Measurements from ENCODE around the gene MYO3B. TPM values are rescaled to one million over a fixed set of nuclear protein-coding genes. Genes with fewer than 3 reads are reported as not detected.

Gene MYO3B
- total RNA-seq, 1 donor from 2014 or later, result not detected

- DNase-seq (ENCODE audit: low spot score), result no peak
- Mint-ChIP-seq H3K36me3 (ENCODE audit: low read depth) (no peaks in the 10 kb centered on the region), H3K4me3 (ENCODE audit: unreplicated experiment) (no peak overlapping the region), H3K27me3 (ENCODE audit: low read depth) (peaks cover 69% of the 10 kb centered on the region), H3K4me1 (ENCODE audit: low read depth) (no peaks in the 10 kb centered on the region), H3K9me3 (ENCODE audit: low read depth) (no peaks in the 10 kb centered on the region), H3K27ac (ENCODE audit: unreplicated experiment) (no peak overlapping the region)
- TF ChIP-seq CTCF (IDR thresholded peaks at IDR 0.05), result no peak
Measured at GRCh38 chr2:170371231-170371998, 193.5 kb downstream of the MYO3B start.

GRCh38 chr2:170375192-170375591 lies 197.2 kb downstream of the MYO3B start:
- peaks cover 58% of the 10 kb centered on the region for H3K27me3 Mint-ChIP-seq (ENCODE audit: low read depth)
- H3K4me1 Mint-ChIP-seq (ENCODE audit: low read depth), result no peaks in the 10 kb centered on the region
- no peak for TF ChIP-seq CTCF (IDR thresholded peaks at IDR 0.05)
- H3K9me3 Mint-ChIP-seq (ENCODE audit: low read depth), result no peaks in the 10 kb centered on the region
- H3K4me3 Mint-ChIP-seq (ENCODE audit: unreplicated experiment), result no peak overlapping the region
- DNase-seq (ENCODE audit: low spot score), result no peak
- H3K27ac Mint-ChIP-seq (ENCODE audit: unreplicated experiment), result no peak overlapping the region
- H3K36me3 Mint-ChIP-seq (ENCODE audit: low read depth), result no peaks in the 10 kb centered on the region

- H3K4me1 Mint-ChIP-seq (ENCODE audit: low read depth), result no peaks in the 10 kb centered on the region
- H3K27ac Mint-ChIP-seq (ENCODE audit: unreplicated experiment), result no peak overlapping the region
- H3K36me3 Mint-ChIP-seq (ENCODE audit: low read depth), result no peaks in the 10 kb centered on the region
- TF ChIP-seq CTCF (IDR thresholded peaks at IDR 0.05), result peak; percentile 75
- H3K9me3 Mint-ChIP-seq (ENCODE audit: low read depth), result no peaks in the 10 kb centered on the region
- no peak overlapping the region for H3K4me3 Mint-ChIP-seq (ENCODE audit: unreplicated experiment)
- no peak for DNase-seq (ENCODE audit: low spot score)
- peaks cover 52% of the 10 kb centered on the region for H3K27me3 Mint-ChIP-seq (ENCODE audit: low read depth)
Measured at GRCh38 chr2:170377500-170378207, 199.7 kb downstream of the MYO3B start.

GRCh38 chr2:170380267-170380666 lies 202.3 kb downstream of the MYO3B start:
- H3K27ac Mint-ChIP-seq (ENCODE audit: unreplicated experiment), result no peak overlapping the region
- H3K9me3 Mint-ChIP-seq (ENCODE audit: low read depth), result no peaks in the 10 kb centered on the region
- H3K4me3 Mint-ChIP-seq (ENCODE audit: unreplicated experiment), result no peak overlapping the region
- H3K27me3 Mint-ChIP-seq (ENCODE audit: low read depth), result peaks cover 47% of the 10 kb centered on the region
- no peaks in the 10 kb centered on the region for H3K4me1 Mint-ChIP-seq (ENCODE audit: low read depth)
- DNase-seq (ENCODE audit: low spot score), result no peak
- TF ChIP-seq CTCF (IDR thresholded peaks at IDR 0.05), result no peak
- no peaks in the 10 kb centered on the region for H3K36me3 Mint-ChIP-seq (ENCODE audit: low read depth)

GRCh38 chr2:170381678-170382077 lies 203.7 kb downstream of the MYO3B start:
- Mint-ChIP-seq H3K9me3 (ENCODE audit: low read depth) (no peaks in the 10 kb centered on the region), H3K36me3 (ENCODE audit: low read depth) (no peaks in the 10 kb centered on the region), H3K27ac (ENCODE audit: unreplicated experiment) (no peak overlapping the region), H3K27me3 (ENCODE audit: low read depth) (peaks cover 48% of the 10 kb centered on the region), H3K4me3 (ENCODE audit: unreplicated experiment) (no peak overlapping the region), H3K4me1 (ENCODE audit: low read depth) (no peaks in the 10 kb centered on the region)
- DNase-seq (ENCODE audit: low spot score), result no peak
- no peak for TF ChIP-seq CTCF (IDR thresholded peaks at IDR 0.05)

All from chondrocyte (in vitro differentiated cells).